GM21723 (cell line): Measurements from ENCODE around the gene GNG8.

Source experiments
- ATAC-seq: cut with Tn5 transposase; IDR thresholded peaks from one replicate; pipeline ENCODE4 v1.9.1; 2021; ENCODE audit warnings: mild to moderate bottlenecking, moderate library complexity; ENCODE audit not compliant: unreplicated experiment

GNG8 gene

GRCh38 chr19:46620716-46621115 is 15.3 kb downstream of the GNG8 start:
- ATAC-seq = no peak

- ATAC-seq = no peak
Observed at GRCh38 chr19:46620267-46620666, 15.7 kb downstream of the GNG8 start.

GRCh38 chr19:46618670-46619231 is 17.3 kb downstream of the GNG8 start:
- no peak for ATAC-seq

GRCh38 chr19:46617601-46618000 is 18.4 kb downstream of the GNG8 start:
- no peak for ATAC-seq

DNA sequence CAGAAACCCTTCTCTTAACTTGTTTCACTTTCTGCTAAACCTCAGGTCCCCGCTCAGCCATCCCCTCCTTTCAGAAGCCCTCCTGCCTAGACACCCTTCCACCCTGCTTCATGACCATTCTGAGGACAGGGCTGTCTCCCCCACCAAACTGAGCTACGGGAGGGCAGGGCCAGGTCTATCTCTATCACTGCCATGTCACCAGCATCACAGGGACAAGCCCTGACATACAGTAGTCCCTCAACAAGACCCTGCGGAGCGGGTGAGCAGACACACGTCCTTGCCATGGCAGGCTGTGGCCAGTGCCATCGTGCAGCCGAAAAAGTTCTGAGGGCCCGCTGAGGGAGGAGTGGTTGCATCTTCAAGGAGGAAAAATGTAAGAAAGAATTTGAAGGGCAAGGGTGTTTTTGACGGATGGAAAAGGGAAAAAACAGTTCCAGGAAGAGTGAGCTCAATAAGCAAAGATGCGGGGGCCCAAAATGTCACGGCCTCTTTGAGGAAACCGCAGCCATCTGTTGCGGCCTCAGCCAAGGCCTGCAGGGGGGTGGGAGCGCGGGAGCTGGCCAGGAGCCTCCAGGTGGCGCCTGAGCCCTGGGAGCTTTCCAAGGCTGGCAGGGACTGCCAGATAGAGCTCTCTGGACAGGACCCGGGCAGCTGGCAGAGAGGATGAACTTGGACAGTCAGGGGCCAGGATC is 19.2 kb downstream of the GNG8 start:
- no peak for ATAC-seq

- ATAC-seq = no peak
Observed at GRCh38 chr19:46615966-46616365, 20.0 kb downstream of the GNG8 start.

- no peak for ATAC-seq
Observed at GRCh38 chr19:46614114-46614722, 21.8 kb downstream of the GNG8 start.

- ATAC-seq = no peak
Observed at GRCh38 chr19:46613525-46613924, 22.5 kb downstream of the GNG8 start.

- no peak for ATAC-seq
Observed at GRCh38 chr19:46611776-46612175, 24.2 kb downstream of the GNG8 start.

DNA sequence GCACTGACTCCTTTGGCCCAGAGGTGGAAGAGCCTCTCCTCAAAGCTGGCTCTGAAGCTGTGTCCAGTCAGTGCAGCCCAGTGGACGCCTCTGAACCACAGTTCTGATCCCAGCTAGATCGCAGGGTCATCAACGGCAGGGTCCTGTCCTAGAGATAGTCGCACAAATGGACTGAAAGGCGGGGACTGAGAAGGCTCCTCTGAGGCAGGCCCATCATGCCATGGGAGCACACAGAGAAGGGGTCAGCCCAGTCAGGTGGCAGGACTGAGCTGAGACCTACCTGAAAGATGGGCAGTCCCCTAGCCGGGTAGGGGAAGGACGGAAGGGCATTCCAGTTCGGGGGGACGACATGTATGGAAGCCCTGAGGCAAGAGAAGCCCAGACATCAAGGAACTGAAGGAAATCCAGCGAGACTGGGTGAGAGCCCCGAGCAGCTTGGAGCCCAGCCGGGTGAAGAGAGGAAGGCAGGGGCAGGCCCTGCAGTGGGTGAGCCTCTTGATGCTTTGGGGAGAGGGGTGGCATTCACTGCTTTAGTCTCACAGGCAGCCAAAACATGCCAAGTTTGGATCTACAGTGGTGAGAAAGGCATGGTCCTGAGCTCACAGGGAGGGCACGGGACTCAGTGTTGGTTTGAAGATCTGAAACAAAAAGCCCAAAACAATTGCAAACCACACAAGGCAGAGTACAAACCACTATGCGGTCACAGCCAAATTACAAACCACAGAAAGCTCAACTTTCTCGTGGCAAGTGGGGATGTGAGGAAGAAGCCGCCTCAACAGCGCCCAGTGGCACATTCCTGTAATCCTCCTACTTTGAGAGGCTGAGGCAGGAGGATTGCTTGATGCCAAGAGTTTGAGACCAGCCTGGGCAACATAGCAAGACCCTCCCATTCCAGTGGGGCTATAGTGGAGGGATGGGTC is 24.9 kb downstream of the GNG8 start:
- no peak for ATAC-seq

GRCh38 chr19:46610413-46610775 is 25.6 kb downstream of the GNG8 start:
- ATAC-seq = no peak

- no peak for ATAC-seq
Observed at GRCh38 chr19:46609511-46610412, 26.2 kb downstream of the GNG8 start.

- ATAC-seq = no peak
Observed at GRCh38 chr19:46608581-46609345, 27.2 kb downstream of the GNG8 start.

DNA sequence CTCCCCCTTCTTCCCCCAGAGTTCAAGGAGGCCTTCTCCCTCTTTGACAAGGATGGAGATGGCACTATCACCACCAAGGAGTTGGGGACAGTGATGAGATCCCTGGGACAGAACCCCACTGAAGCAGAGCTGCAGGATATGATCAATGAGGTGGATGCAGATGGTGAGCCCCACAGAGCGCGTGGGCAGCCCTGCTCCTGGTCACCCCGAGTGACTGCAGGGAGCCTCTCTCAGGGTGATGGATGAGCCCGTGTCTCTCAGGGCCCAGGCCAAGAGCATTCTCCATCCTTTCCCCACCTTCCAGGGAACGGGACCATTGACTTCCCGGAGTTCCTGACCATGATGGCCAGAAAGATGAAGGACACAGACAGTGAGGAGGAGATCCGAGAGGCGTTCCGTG is 27.8 kb downstream of the GNG8 start:
- ATAC-seq = no peak

GRCh38 chr19:46607448-46607841 is 28.6 kb downstream of the GNG8 start:
- ATAC-seq = no peak

- ATAC-seq = no peak
Observed at GRCh38 chr19:46606681-46607447, 29.1 kb downstream of the GNG8 start.

DNA sequence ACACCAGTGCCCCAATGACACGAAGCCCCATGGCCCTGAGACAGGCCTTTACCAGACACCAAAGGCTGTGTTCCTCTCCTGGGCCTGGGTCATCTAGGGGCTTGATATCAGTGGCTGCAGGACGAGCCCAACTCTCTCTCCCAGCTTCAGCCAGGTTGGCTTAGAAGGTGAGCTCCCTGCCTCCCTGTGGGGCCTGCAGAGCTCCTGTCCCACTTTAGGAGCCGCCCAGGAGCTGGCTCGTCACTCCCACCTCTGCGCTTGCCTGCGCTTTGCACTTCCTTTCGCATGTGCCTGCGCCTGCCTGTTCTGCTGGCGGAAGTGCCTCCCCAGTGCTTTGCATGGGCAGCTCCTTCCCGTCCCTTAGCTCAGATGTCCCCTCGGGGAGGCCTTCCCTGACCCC is 30.0 kb downstream of the GNG8 start:
- ATAC-seq = no peak

DNA sequence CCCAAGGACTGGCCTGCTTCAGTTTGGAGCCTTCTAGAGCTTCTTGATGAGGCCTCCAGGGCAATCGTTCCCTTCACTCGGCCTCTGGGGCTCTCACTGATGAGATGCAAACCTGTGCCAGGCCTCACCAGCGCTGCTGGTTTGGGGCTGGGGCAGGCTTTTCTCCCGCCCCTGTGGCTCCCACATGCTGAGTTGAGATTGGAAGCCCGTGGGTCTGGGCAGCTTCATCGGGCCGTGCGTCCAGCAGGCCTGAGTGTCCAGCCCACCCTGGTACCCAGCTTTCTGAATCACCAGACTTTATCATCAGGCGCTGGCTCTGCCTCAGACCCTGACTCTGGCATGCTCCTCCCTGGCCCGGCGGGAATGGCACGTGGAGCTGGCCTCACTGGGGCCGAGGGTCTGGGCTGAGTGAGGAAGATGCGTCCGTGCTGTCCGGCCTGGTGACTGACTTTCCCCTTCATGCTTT is 30.6 kb downstream of the GNG8 start:
- no peak for ATAC-seq

- ATAC-seq = no peak
Observed at GRCh38 chr19:46604781-46605355, 31.1 kb downstream of the GNG8 start.
